KOPT-K1 (cell line): ENCODE measurements around the gene CD34.
A peak's percentile ranks its signal among the peaks of the same experiment; 100 is the strongest.

Experiments used
- H3K27ac ChIP-seq: fragments of 200-600 bp; sonication (generic); 2 replicates; pipeline ENCODE4 v1.5.1; 2016; ENCODE audit warnings: antibody characterized with exemption, mild to moderate bottlenecking, low read depth, low read length; ENCODE audit not compliant: poor library complexity, severe bottlenecking
- H3K36me3 ChIP-seq: fragments of 200-600 bp; sonication (generic); 2 replicates; pipeline ENCODE4 v1.5.1; 2017; ENCODE audit warnings: antibody characterized with exemption, mild to moderate bottlenecking, low read length, moderate library complexity; ENCODE audit not compliant: insufficient read depth
- H3K9me3 ChIP-seq: fragments of 200-600 bp; sonication (generic); 2 replicates; pipeline ENCODE4 v1.5.1; 2017; ENCODE audit warnings: antibody characterized with exemption, low read length, mild to moderate bottlenecking; ENCODE audit not compliant: insufficient read depth, poor library complexity, severe bottlenecking

The CD34 gene

DNA sequence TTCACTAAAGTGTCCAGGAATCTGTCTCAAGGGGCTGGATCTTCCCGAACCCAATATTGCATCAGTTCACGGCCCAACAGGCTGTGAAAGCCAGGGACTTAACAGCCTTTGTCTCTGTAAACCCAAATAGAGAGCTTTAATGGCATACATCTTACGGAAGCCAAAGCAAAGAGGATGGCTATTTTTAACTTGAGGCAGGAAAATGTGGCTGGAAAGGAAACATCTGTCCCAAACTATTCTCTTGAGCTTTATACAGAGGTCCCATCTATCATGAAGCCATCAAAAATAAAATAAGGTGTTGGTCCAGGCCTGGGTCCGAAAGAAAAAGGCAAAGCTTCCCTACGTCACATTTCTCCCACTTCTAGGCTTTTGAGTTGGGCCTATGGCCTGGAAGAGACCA, 7.7 kb upstream of the CD34 start:
- Histone ChIP-seq H3K27ac (no peak overlapping the region), H3K36me3 (no peaks in the 10 kb centered on the region), H3K9me3 (no peaks in the 10 kb centered on the region)

DNA sequence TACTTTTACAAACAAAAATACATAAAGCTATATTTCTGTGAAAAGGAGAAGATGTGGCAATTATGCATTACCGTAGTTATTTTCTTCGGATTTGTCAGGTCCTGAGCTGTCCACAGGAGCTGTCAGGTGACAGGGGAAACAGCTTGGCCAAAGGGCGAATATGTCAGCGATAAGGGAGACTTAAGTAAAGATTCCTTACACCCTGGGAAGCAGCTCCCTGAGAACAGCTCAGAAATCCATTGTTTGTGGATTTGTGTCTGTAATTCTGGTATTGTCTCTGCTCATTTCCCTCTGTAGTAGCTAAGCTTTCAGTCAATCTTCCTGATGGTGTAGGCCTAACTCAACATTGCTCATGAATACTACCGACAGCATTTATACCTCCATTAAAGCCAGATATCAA, 7.1 kb upstream of the CD34 start:
- Histone ChIP-seq H3K9me3 (no peaks in the 10 kb centered on the region), H3K27ac (no peak overlapping the region), H3K36me3 (no peaks in the 10 kb centered on the region)

DNA sequence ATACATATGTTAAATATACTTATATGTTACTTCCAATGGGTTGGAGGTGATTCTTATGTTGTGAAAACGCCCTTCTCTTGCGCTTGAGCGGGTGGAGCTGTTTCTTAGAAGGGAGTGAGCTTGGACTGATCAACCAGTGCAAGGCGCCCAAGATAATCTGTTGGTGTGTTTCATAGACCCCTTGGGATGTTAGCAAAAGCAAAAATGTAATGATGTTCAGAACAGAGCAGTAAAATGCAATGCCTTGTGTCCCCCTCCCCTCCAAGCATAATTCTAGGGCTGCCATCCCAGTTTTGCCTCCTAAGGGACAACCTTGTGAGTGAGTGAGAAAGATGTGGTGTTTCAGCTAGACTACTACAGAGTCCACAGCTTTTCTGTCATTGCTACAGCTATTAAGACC, 6.2 kb upstream of the CD34 start:
- Histone ChIP-seq H3K27ac (no peak overlapping the region), H3K36me3 (no peaks in the 10 kb centered on the region), H3K9me3 (no peaks in the 10 kb centered on the region)

- Histone ChIP-seq H3K9me3 (no peaks in the 10 kb centered on the region), H3K36me3 (no peaks in the 10 kb centered on the region), H3K27ac (no peak overlapping the region)
Measured at GRCh38 chr1:207913951-207914350, 3.0 kb upstream of the CD34 start.

DNA sequence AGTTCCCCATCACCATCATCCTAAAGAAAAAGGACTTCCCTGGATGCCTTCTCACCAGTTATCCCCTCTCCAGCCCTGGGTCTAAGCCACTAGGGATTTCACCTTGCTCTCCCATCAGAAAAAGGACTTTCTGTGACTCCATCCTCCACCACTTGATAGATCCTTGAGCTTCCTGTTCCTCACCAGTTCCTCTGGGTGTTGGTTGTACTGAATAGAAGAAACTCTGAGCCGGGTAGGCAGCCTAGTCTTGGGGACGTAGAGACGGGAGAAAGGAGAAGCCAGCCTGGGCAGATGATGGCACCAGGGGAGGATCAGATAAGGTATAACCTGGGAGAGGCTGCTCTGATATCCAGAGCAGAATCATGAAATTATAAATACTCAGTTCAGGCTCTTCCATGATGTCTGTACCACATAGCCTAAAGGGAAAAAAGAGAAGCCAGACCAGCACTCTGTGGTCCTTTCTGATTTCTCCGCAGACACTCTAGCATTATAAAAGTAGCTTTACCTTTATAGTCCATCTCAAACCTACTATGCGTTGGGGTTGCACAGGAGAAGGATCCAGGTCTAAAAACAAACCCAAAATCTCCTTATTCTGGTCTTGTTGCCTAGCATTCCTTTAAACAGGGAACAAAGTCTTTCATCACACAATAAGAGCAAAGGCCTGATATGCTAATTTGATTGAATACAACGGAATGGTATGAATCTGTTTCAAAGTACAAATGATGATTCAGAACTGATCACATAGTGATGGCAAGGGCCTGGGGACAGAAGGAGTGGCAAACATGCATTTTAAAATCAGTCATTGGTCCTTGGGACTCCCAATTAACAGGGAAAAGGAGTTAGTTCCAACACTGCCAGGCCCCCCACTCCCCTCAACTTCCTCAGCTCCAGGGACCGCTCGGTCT, 1.2 kb upstream of the CD34 start:
- Histone ChIP-seq H3K36me3 (no peaks in the 10 kb centered on the region), H3K9me3 (no peaks in the 10 kb centered on the region)

DNA sequence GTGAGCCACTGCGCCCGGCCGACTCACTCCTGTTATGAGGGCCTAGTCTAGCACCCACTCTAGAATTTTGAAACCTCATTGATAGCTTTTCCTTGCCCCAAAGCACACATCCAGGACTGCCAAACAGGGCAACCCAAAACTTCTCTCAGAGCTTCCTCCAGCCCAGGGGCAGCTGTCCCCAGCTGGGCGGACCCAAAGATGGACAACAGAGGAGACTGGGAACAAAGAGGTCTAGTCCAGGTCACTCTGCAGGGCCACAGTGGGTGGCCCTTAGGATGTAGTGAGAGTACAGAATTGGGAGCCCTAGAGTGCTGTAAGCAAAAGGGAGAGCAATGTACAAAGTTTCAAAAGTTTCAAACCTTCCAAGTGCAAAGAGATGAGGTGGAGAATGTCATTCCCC, 1.2 kb downstream of the CD34 start:
- H3K36me3 ChIP-seq, result no peaks in the 10 kb centered on the region
- H3K9me3 ChIP-seq, result no peaks in the 10 kb centered on the region
- H3K27ac ChIP-seq, result no peak overlapping the region

More for the DNA sequence above, 1.2 kb upstream of the CD34 start:
- no peak overlapping the region for H3K27ac ChIP-seq

DNA sequence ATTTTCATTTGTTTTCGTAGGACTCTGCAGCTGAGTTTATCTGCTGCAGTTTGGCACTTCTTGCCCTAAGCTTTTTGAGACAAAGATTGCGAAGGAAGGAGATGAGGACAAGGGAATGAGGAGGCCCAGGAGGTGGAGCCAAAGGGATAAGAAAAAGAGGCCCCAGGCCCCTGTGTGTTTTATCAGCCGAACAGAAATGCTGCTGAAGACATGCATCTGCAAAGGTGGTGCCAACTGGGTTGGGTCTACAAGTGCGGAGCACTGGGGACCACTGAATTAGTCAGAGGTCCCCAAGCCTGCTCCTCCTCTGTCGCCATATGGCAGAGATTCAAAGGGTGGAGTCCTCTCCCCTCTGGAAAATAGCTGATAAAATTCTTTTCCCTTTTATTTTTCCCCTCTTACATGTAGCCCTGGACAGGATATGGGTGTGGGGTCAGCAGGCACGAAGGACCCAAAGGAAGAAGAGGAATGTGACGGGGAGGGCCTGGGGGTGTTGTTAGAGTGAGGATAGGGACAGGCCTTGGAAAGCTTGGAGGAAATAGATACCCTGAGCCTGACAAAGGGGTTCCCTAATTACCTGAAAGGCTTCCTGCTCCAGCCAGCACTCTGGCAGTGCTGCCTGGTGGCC, 2.7 kb downstream of the CD34 start:
- no peaks in the 10 kb centered on the region for H3K36me3 ChIP-seq
- no peaks in the 10 kb centered on the region for H3K9me3 ChIP-seq
- H3K27ac ChIP-seq, result no peak overlapping the region

DNA sequence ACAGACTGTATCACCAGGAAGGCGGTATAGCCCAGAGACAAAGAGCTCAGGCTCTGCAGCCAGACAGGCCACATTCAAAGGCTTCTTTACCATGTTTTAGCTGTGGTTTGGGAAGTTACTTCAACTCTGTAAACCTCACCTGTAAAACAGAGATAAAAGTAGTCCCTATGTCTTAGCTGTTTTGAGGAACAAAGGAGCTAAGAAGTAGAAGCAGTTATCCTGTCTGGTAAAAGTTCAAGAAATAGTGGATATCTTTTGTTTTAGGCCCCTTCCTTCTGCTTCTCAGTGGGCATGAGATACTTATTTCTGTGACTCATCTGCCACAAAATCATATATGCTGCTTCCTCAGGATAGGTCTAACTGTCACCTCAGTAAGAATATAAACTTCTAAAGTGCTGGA, 6.5 kb downstream of the CD34 start:
- no peaks in the 10 kb centered on the region for H3K36me3 ChIP-seq
- H3K9me3 ChIP-seq, result no peaks in the 10 kb centered on the region
- peak overlapping the region; percentile 58 for H3K27ac ChIP-seq

GRCh38 chr1:207903767-207904166, 7.2 kb downstream of the CD34 start:
- Histone ChIP-seq H3K9me3 (no peaks in the 10 kb centered on the region), H3K36me3 (no peaks in the 10 kb centered on the region), H3K27ac (peak overlapping the region; percentile 58)

DNA sequence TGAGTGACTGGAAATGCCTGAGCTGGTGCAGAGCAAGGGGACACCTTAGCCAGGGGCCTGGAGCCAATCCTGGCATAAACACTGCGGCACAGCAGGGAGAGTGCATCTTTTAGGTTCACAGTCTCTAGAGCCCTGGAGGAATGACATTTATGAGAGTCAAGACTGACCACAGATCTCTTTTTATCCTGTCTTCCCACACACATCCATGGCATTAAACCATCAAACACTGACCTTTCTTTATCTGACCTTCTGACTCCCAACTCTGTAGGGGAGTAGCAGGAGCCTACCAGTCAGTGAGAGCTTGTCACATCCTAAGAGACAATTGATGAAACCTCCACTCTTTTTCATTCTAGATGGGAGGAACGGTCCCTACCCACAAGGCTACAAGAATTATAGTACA, 7.9 kb downstream of the CD34 start:
- Histone ChIP-seq H3K36me3 (no peaks in the 10 kb centered on the region), H3K9me3 (no peaks in the 10 kb centered on the region), H3K27ac (peak overlapping the region; percentile 35)

GRCh38 chr1:207902566-207902965, 8.4 kb downstream of the CD34 start:
- Histone ChIP-seq H3K9me3 (no peaks in the 10 kb centered on the region), H3K36me3 (no peaks in the 10 kb centered on the region), H3K27ac (peak overlapping the region; percentile 35)

DNA sequence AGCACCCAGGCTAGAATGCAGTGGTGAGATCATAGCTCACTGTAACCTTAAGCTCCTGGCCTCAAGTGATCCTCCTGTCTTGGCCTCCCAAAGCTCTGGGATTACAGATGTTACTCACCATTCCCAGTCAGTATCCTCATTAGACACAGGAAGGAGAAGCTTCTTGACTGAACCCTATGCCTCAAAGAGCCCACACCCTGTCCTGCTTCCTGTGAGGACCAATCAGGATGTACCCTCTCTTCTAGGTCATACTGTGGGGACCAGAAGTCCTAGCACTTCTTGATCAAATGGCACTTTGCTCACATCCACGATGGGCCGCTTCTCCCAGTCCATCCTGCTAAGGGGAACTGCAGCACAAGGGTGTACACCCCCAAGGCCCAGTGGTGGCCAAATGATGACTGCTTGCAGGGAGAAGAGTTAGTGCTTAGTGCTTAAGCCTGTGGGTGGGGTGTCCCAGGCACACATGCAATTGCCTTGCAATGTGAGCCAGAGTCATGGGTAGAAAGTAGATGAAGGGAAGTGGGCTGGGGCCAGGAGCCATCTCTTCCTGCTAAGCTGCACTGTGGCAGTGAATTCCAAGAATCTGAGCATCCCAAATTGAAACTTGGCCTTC, 9.8 kb downstream of the CD34 start:
- Histone ChIP-seq H3K9me3 (no peaks in the 10 kb centered on the region), H3K36me3 (no peaks in the 10 kb centered on the region), H3K27ac (no peak overlapping the region)

- Histone ChIP-seq H3K36me3 (no peaks in the 10 kb centered on the region), H3K27ac (no peak overlapping the region), H3K9me3 (no peaks in the 10 kb centered on the region)
Measured at GRCh38 chr1:207898836-207899235, 12.1 kb downstream of the CD34 start.

- Histone ChIP-seq H3K27ac (no peak overlapping the region), H3K9me3 (no peaks in the 10 kb centered on the region), H3K36me3 (no peaks in the 10 kb centered on the region)
Measured at GRCh38 chr1:207898260-207898659, 12.7 kb downstream of the CD34 start.

DNA sequence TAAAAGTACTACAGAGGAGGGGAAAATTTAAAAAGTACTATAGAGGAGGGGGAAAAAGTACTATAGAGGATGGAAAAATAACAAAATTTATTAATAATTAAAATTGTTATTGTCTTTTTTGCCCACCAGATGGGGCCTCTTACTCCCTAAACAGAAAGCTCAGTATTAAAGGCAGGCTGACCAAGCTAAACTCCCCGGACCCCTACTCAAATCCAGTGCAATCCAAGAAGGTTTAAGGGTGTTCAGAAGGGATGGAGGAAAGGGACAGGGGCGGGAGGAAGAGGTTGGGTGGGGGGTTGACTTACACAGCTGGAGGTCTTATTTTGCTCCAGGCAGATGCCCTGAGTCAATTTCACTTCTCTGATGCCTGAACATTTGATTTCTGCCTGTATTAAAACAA, 13.7 kb downstream of the CD34 start:
- no peaks in the 10 kb centered on the region for H3K9me3 ChIP-seq
- no peaks in the 10 kb centered on the region for H3K36me3 ChIP-seq
- no peak overlapping the region for H3K27ac ChIP-seq
